DMS114 treated with DMSO at 0.1 percent for 48 hours (cell line): ENCODE results near the gene S1PR5.
"Not testable (repeated sequence)": the region's sequence is repeated elsewhere in the genome, so short reads cannot be mapped to it uniquely, and the experiment has no call there.

Source experiments
- DNase-seq: peaks from one replicate; lab custom pipeline; 2025; ENCODE audit not compliant: unreplicated experiment; lab: John Stamatoyannopoulos, UW

S1PR5 gene

DNA sequence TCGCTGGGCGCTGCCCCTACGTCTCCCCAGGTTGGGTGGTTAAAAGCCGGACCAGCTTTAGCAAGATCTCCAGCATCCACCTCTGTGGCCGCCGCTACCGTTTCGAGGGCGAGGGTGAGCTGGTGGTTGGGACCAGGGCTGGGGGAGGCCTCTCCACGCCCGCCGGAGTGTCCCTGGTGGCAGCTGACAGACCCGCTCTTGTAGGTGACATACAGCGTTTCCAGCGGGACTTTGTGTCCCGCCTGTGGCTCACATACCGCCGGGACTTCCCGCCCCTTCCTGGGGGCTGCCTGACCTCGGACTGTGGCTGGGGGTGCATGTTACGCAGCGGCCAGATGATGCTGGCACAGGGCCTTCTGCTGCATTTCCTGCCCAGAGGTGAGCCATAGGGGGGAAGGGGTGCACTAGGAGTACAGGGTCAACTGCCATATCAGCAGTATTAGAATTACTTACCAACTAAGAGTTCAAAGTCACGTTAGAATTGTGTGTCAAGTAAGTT, 27.6 kb upstream of the S1PR5 start:
- no peak for DNase-seq

DNA sequence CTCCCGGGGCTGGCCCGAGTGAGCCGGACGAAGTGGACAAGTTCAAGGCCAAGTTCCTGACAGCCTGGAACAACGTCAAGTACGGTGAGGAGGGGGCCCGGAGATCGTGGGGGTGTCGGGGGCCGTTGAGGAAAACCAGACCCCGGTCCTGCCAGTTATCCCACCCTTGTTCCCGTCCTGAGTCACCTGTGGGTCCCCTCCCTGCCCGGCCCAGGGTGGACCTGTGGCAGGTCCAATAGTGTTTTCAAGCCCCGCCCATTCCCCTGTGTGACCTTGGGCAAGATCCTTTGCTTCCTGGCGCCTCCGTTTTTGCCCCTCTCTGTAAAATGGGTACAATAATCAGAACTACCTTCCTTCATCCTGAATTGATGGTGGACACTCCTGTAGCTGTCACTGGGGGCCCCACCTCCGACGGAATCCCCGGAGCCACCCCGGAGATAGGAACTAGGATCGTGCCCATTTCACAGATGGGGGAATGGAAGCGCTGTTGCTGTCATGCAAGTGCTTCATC, 27.1 kb upstream of the S1PR5 start:
- DNase-seq: no peak

DNA sequence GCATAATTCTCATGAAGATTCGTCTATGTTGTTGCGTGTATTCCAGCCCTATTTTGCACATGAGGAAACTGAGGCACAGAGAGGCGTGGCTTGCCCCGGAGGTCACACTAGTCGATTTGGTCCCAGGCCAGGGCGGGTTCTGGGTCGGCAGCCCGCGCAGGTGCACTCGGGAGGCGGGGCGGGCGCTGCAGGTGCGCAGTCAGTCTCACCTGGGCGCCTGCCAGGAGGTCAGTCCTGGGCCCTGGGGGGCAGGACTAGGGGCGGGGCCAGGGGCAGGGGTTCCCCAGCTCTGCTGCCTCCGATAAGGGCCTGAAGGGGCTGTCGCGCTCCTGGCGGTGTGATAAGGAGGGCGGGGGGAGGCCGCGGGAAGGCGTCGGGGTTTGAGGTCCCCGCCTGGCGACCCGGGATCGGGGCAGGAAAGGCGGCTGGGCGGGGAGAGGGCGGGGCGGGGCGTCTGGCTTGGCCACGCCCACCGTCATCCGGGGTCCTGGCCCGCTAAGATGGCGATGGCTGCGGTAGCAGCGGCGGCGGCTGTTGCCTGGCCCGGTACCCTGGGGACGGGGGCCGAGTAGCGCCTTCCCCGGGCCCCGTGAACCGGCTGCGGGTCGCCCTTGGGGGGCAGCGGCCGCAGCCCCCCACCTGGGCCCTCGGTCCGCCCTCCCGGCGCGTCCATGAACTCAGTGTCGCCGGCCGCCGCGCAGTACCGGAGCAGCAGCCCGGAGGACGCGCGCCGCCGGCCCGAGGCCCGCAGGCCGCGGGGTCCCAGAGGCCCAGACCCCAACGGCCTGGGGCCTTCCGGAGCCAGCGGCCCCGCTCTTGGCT, 26.4 kb upstream of the S1PR5 start, which contains the start of gene ATG4D:
ATG4D (plus strand) TSS at position 485 of the 822 bp plus-strand sequence; CDS start at position 672, 187 bp downstream.
- no peak for DNase-seq

DNA sequence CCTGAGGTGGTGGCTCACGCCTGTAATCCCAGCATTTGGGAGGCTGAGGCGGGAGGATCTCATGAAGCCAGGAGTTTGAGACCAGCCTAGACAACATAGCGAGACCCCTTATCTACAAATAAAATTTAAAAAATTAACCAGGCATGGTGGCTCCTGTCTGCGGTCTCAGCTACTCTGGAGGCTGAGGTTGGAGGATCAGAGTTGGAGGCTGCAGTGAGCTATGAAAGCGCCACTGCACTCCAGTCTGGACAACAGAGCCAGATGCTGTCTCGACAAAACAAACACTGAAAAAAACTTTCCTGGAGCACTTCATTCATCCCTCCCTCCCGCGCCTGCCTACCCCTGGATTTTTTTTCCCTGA, 25.8 kb upstream of the S1PR5 start:
- no peak for DNase-seq

DNA sequence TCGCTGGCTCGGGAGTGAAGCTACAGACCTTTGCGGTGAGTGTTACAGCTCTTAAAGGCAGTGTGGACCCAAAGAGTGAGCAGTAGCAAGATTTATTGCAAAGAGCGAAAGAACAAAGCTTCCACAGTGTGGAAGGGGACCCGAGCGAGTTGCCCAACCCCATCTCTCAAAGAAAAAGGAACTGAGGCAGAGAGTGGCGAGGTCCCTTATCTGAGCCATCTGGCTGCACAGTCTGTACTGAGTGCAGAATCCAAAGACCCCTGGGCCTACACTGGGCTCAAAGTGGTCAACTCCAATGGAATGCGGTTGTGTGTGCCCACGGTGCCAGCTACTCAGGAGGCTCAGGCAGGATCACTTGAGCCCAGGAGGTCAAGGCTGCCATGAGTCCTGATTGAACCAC, 21.8 kb upstream of the S1PR5 start:
- DNase-seq: not testable (repeated sequence)

DNA sequence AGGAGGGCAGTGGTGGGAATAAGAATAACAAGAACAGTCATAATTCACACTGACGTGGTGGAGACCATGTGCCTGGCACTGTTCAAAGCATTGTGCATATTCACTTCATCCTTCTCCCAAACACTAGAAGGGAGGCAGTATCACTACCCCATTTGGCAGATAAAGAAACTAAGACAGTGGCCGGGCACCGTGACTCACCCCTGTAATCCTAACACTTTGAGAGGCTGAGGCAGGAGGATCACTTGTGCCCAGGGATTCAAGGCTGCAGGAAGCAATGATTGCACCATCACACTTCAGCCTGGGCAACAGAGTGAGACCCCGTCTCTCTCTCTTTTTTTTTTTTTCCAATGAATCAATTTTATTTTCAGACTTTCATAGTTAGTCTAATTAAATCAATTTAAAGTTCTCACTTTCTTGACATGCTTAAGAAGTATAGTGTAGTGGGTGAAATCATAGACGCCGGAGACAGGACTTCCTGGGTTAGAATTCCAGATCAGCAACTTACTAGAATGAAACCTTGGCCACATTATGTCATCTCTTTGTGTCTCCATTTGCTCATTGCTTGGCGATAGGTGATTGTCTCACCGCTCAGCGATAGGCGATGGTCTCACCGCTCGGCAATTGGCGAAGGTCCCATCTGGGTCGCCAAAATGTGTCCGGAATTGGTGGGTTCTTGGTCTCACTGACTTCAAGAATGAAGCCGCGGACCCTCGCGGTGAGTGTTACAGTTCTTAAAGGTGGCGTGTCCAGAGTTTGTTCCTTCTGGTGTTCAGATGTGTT, 21.1 kb upstream of the S1PR5 start:
- DNase-seq: no peak

DNA sequence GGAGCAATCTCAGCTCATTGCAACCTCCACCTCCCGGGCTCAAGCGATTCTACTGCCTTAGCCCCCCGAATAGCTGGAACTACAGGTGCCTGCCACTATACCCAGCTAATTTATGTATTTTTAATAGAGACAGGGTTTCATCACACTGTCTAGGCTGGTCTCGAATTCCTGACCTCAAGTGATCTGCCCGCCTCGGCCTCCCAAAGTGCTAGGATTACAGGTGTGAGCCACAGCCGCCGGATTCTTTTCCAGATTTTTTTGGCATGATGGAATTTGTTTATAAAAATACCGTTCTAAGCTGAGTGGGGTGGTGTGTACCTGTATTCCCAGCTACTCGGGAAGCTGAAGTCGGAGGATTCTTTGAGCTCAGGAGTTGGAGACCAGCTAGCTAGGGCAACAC, 20.4 kb upstream of the S1PR5 start:
- DNase-seq: no peak

DNA sequence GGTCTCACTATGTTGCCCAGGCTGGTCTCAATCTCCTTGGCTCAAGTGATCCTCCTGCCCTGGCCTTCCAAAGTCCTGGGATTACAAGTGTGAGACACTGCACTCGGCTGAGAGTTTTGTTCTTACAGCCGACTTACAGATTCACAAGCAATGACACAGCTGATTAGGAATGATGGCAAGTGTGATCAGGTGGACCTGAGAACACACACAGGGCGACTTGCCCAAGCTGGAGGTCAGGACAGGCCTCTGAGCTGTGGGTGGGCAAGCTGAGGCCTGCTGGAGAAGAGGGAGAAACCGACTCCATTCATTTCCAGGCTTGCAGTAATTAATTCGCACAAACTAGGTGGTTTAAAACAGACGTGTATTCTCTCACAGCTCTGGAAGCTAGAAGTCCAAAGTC, 18.4 kb upstream of the S1PR5 start:
- DNase-seq: no peak

DNA sequence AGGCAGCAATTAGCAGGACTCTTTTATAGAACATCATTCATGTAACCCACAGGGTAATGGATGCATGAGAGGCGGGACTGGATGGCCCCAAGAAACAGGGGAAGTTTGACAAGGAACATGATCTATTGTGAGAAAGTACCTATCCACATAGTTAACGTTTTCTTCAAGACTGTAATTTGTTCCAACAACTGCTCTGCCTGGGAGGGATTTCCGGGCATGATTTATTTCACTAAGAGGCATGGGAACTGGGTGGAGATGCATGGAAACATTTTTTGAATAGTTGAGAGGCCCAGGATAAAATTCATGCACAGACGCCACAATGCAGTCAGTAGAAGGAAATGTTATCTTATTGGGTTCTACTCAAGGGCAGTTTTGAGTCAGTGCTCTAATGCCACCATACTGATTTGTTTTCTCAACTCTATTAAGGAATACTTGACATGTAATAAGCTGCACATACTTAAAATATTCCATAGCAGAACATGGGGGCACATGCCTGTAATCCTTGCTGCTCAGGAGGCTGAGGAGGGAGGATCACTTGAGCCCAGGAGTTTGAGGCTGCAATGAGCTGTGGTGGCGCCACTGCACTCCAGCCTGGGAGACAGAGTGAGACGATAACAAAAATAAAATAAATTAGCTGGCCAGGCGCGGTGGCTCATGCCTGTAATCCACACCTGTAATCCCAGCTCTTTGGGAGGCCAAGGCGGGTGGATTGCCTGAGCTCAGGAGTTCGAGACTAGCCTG, 16.6 kb upstream of the S1PR5 start:
- DNase-seq: no peak

DNA sequence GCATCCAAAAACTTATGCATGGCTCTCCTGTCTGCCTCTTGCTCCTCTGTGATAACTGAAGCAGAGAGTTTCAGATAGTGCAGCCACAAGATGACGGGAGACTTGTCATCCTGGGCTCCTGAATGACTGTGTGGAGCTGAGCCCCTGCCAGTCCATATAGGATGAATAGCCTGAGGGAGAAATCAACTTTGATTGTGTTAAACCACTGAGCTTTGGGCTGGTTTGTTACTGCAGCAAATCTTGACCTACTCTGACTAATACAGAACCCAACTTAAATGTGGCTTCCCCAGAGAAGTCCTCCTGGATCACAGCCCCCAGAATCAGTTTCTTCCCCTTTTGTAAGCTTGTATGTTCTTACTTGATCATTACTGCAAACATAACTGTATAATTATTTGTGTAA, 15.2 kb upstream of the S1PR5 start:
- no peak for DNase-seq

DNA sequence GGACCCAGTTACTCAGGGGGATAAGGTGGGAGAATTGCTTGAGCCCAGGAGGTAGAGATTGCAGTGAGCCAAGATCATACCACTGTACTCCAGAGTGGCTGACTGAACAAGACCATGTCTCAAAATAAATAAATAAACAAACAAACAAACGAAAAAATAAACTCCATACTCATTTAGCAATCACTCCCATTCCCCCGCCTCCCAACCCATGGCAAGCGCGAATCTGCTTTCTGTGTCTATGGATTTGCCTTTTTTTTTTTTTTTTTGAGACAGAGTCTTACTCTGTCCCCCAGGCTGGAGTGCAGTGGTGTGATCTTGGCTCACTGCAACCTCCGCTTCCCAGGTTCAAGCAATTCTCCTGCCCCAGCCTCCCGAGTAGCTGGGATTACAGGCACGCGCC, 9.6 kb upstream of the S1PR5 start:
- not testable (repeated sequence) for DNase-seq

DNA sequence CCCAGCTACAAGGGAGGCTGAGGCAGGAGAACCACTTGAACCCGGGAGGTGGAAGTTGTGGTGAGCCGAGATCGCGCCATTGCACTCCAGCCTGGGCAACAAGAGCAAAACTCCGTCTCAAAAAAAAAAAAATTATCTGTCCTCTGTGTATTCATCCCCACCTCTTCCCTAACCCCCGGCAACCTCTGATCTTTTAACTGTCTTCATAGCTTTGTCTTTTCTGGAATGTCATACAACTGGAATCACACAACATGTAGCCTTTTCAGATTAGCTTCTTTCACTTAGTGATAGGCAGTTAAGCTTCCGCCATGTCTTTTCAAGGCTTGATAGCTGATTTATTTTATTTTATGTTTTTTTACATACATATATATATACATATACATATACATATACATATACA, 8.4 kb upstream of the S1PR5 start:
- no peak for DNase-seq

DNA sequence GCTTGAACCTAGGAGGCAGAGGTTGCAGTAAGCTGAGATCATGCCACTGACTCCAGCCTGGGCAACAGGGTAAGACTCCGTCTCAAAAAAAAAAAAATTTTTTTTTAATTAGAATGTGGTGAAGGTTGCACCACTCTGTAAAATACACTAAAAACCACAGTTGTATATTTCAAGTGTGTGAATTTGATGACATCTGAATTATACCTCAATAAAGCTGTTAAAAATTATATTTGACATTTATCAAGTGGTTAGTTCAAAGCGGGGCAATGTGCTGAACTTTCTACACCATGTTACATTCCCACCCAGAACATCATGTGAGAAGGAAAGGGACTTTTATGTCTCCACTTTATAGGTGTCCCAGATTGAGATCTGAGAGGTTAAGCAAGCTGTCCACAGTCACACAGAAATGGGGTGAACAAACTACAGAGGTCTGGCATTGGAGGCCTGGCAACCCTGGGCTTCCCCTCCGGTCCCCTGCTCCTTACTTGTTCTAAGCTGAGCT, 5.9 kb upstream of the S1PR5 start:
- no peak for DNase-seq

DNA sequence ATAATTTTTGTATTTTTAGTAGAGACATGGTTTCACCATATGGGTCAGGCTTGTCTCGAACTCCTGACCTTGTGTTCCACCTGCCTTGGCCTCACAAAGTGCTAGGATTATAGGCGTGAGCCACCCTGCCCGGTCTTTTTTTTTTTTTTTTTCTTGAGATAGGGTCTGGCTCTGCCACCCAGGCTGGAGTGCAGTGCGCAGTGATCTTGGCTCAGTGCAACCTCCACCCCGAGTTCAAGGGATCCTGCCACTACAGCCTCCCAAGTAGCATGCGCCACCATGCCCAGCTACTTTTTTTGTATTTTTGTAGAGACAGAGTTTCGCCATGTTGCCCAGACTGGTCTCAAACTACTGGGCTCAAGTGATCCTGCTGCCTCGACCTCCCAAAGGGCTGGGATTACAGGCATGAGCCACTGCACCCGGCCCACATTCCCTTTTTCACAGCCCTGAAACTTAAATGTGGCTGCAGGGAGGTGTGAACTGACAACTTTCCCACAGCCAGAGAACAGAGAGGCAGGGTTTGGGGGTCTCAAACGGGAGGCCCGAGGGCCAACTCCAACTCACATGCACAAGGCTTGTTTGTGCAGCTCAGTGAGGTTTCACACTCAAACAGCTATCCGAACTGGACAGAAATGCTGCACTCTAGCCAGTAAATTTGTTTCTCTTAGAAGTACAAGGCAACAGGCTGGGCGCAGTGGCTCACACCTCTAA, 4.4 kb upstream of the S1PR5 start:
- no peak for DNase-seq

DNA sequence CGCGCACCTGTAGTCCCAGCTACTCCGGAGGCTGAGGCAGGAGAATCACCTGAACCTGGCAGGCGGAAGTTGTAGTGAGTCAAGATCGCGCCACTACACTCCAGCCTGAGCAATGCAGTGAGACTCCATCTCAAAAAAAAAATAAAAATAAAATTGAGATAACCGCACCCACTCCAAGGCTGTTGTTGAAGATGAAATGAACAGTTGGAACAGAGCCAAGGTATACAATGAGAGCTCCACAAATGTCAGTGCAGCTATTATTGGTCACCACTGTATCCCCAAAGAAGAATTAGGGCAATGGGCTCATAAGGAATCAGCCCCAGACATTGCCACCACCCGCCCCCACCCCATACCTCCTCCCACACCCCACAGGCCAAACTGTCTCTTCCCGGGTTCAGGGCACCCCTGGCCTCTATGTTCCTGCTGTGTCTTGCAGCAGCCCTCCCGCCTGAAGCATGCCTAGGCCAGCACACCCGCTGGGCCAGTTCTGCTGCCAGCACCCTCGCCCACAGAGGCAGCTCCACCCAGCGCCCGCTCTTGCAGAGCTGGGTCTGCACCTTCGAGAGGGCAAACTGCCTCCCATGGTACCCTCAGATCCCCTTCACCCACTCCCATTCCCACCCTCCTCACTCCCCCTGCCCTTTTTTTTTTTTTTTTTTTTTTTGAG, 3.5 kb upstream of the S1PR5 start:
- no peak for DNase-seq

DNA sequence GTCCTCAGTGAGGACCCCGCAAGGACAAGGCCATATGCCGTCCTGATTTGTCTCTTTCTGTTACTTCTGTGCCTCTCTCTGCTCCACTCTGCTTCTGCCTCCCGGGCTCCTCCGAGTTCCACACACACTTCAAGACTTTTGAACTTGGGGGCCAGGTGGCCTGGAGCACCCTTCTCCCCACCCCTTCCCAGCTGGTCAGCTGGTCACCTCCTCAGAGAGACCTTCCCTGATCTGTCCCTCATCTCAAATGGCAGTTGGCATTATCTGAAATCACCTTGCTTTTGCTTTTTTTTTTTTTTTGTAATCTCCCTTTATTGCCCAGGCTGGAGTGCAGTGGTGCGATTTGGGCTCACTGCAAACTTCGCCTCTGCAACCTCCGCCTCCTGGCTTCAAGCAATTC, 2.2 kb upstream of the S1PR5 start:
- no peak for DNase-seq

DNA sequence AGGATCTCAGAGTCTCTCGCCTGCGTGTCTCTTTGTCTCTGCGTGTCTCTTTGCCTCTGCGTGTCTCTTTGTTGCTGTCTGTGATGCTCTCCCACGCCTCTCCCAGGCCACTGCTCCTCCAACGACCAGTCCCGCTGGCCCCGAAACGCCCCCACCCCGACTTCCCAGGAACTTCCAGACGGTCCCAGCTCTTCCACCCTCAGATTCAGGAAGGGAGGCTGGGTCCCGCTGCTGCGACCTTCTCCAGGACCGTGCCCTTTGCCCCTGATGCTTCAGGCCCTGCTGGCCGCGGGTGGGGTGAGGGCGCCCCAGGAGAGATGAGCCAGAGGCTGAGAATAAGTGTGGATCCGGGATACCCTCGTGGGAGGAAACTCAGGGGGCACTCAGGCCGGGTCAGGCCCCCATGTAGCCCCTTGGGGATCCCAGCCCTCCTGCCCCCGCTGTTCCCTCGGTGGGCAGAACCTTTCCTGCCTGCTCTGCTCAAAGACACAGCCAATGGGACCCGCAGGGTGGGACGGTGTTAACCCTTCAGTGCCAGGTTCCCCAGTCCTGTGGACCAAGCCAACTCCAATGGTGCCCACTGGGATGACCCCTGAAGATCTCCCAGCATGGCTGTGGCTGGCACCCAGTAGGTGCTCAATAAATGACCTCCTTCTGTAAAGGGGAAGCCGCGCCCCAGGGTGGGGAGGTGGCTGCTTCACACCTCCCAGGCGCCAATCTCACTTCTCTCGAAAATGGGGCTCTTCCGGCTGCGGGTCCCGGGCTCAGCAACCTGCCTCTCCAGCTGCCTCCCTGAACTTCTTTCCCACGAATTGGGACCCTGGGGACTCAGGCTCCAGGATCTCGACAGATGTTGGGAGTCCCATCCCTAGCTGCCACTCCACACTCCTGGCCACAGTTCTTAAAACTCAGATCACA, 1.5 kb upstream of the S1PR5 start:
- no peak for DNase-seq

DNA sequence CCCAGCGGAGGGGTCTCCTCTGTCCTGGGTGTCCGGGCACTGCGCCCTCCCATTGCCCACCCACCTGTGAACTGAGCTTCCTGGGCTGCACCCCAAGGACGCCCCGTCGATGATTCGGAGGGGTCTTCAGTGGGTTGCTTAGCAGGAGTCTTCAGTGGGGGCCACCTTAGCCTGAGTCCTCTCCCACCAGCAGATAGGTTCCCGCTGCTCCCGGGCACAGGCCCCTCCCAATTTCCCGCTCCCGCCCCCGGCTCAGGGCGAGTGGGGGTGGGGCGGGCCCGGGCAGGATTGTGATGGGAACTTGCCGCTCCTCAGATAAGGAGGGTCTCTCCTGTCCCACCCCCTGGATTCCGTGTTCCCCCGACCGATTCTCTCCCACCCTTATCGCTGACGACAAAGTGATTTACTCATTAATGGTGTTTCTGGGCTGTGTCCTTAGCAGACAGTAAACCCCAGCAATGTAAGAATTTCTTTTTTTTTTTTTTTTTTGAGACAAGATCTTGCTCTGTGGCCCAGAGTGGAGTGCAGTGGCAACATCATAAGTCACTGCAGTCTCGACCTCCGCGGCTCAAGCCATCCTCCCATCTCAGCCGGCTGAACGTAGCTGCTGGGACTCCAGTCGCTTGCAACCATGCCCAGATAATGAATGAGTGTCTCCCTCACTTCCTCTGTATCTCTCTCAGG, 655 bp upstream of the S1PR5 start:
- peak; percentile 11 for DNase-seq
